K562 (cell line): ENCODE results near the gene SLC22A4. TPM values are rescaled to one million over a fixed set of nuclear protein-coding genes. Genes with fewer than 3 reads are reported as not detected.

ENCODE experiments used
- ARHGAP35 ChIP-seq: fragments of 450-650 bp; IDR thresholded peaks from 2 replicates; pipeline ENCODE4 v1.6.1; 2018; ENCODE audit not compliant: partially characterized antibody
- C11orf30 ChIP-seq: fragments of 450-650 bp; IDR thresholded peaks from 2 replicates; pipeline ENCODE4 v1.6.1; 2016; ENCODE audit warnings: low read depth, mild to moderate bottlenecking
- CBFA2T3 ChIP-seq: fragments of 450-650 bp; IDR thresholded peaks from 2 replicates; pipeline ENCODE4 v1.6.1; 2017
- CEBPB ChIP-seq: fragments of 450-650 bp; IDR thresholded peaks from 2 replicates; pipeline ENCODE4 v1.6.1; 2016; ENCODE audit warnings: missing genetic modification characterization, missing compliant biosample characterization
- ETV5 ChIP-seq: sonication (generic); formaldehyde crosslinking; IDR thresholded peaks from 2 replicates; pipeline ENCODE4 v1.4.0; 2020; ENCODE audit warnings: low read depth, mild to moderate bottlenecking, missing genetic modification reagents
- FOXA3 ChIP-seq, 2 experiments: fragments of 450-650 bp in 1 of 2; sonication (generic) in 1 of 2; formaldehyde crosslinking; IDR thresholded peaks in 1 of 2; conservative IDR thresholded peaks in 1 of 2; 2 replicates each; pipeline versions ENCODE4 v1.4.0 to v1.8.0; 2020 to 2022; ENCODE audit warnings: mild to moderate bottlenecking in 2 of 2, missing genetic modification reagents in 1 of 2
- GATA2 ChIP-seq: sonication (generic); formaldehyde crosslinking; IDR thresholded peaks from 2 replicates; pipeline ENCODE4 v1.4.0; 2020; ENCODE audit warnings: mild to moderate bottlenecking, missing genetic modification reagents
- GTF2F1 ChIP-seq: IDR thresholded peaks from 2 replicates; pipeline ENCODE4 v1.6.1; 2011; ENCODE audit warnings: low read depth, low read length, improper control_type of control experiment
- KLF13 ChIP-seq: fragments of 450-650 bp; IDR thresholded peaks from 2 replicates; pipeline ENCODE4 v1.6.1; 2016; ENCODE audit warnings: missing genetic modification characterization, low read depth, mild to moderate bottlenecking, missing compliant biosample characterization, moderate library complexity, borderline replicate concordance
- MIER1 ChIP-seq: fragments of 450-650 bp; IDR thresholded peaks from 2 replicates; pipeline ENCODE4 v1.6.1; 2016; ENCODE audit warnings: antibody characterized with exemption, mild to moderate bottlenecking, low read depth
- NCOA4 ChIP-seq: fragments of 450-650 bp; IDR thresholded peaks from 2 replicates; pipeline ENCODE4 v1.6.1; 2018; ENCODE audit warnings: mild to moderate bottlenecking; ENCODE audit not compliant: partially characterized antibody
- NELFE ChIP-seq: IDR thresholded peaks from 2 replicates; pipeline ENCODE4 v1.6.1; 2011; ENCODE audit warnings: mild to moderate bottlenecking; ENCODE audit not compliant: insufficient read depth, insufficient read length
- NFIC ChIP-seq: fragments of 450-650 bp; IDR thresholded peaks from 2 replicates; pipeline ENCODE4 v1.6.1; 2017; ENCODE audit warnings: mild to moderate bottlenecking, inconsistent platforms
- NR3C1 ChIP-seq: sonication (generic); formaldehyde crosslinking; IDR thresholded peaks from 2 replicates; pipeline ENCODE4 v1.8.1; 2022; ENCODE audit warnings: missing genetic modification reagents
- RFX1 ChIP-seq: fragments of 450-650 bp; IDR thresholded peaks from 2 replicates; pipeline ENCODE4 v1.6.1; 2016; ENCODE audit warnings: mild to moderate bottlenecking, moderate library complexity
- SIN3A ChIP-seq, 2 experiments: fragments of 150-350 bp in 1 of 2; IDR thresholded peaks; 2 replicates each; pipeline ENCODE4 v1.6.1; 2011 to 2016; ENCODE audit warnings: borderline replicate concordance in 2 of 2, low read depth in 2 of 2, low read length in 2 of 2, mild to moderate bottlenecking in 2 of 2, moderate library complexity in 2 of 2; ENCODE audit not compliant: control insufficient read depth in 1 of 2
- SRSF9 ChIP-seq: fragments of 200-400 bp; formaldehyde crosslinking; IDR thresholded peaks from 2 replicates; pipeline ENCODE4 v1.6.1; 2017; ENCODE audit warnings: low read depth, low read length, borderline replicate concordance
- TSC22D4 ChIP-seq: fragments of 450-650 bp; IDR thresholded peaks from 2 replicates; pipeline ENCODE4 v1.6.1; 2016; ENCODE audit warnings: missing genetic modification characterization, missing biosample characterization, control low read depth
- ZKSCAN8 ChIP-seq: fragments of 200-800 bp; sonication (Bioruptor generic); IDR thresholded peaks from 2 replicates; pipeline ENCODE4 v1.6.1; 2016; ENCODE audit warnings: missing genetic modification characterization, missing compliant biosample characterization
- ZNF77 ChIP-seq: fragments of 250-450 bp; sonication (Bioruptor Pico); IDR thresholded peaks from 2 replicates; pipeline ENCODE4 v1.5.0; 2020
- polyA plus RNA-seq, 8 experiments: library from polyadenylated mRNA; depleted of rRNA in 4 of 8; stranded (reverse) in 5 of 8; unstranded in 3 of 8; fragments of >200 nt; fragmentation: Nextera tagmentation in 2 of 8; fragmentation: Illumina TruSeq in 1 of 8; extraction: Ambion mirVana in 2 of 8; extraction: Trizol in 1 of 8; gene quantifications; 2 replicates each; pipeline versions ENCODE4 v1.2.1 to v1.2.3, GENCODE V29; 2011 to 2014; ENCODE audit warnings: inconsistent platforms in 1 of 8, missing spikeins in 1 of 8
- total RNA-seq, 7 experiments: library from RNA; depleted of rRNA in 6 of 7; stranded (reverse); fragments of >200 nt in 6 of 7; fragmentation: Illumina TruSeq in 2 of 7; extraction: Trizol in 2 of 7; gene quantifications; 2 replicates each; pipeline versions ENCODE4 v1.2.1 to v1.2.3, GENCODE V29; 2011 to 2021; ENCODE audit warnings: low replicate concordance in 1 of 7
- TF ChIP-seq, protein P1 (sequence below): fragments of 250-450 bp; sonication (Bioruptor Pico); IDR thresholded peaks from 2 replicates; pipeline ENCODE4 v1.8.0; 2021; ENCODE audit warnings: mild to moderate bottlenecking, moderate library complexity
- TF ChIP-seq, protein P2 (sequence below): fragments of 250-450 bp; sonication (Bioruptor Pico); IDR thresholded peaks from 2 replicates; pipeline ENCODE4 v1.8.0; 2021; ENCODE audit warnings: moderate library complexity, mild to moderate bottlenecking, inconsistent platforms
- TF ChIP-seq, protein P3 (sequence below): fragments of 250-450 bp; sonication (Bioruptor Pico); IDR thresholded peaks from 2 replicates; pipeline ENCODE4 v1.8.0; 2022; ENCODE audit warnings: inconsistent platforms, mild to moderate bottlenecking, moderate library complexity, borderline replicate concordance
- TF ChIP-seq, protein P4 (sequence below): IDR thresholded peaks from 2 replicates; pipeline ENCODE4 v1.6.1; 2014; ENCODE audit warnings: antibody characterized with exemption

The SLC22A4 gene
- total and polyA plus RNA-seq, 9 of the 15 experiments (the other 6 are each of a cell fraction or from before 2014, with no cell fraction given): 2.7 to 9.5 (median 6.2) TPM

DNA sequence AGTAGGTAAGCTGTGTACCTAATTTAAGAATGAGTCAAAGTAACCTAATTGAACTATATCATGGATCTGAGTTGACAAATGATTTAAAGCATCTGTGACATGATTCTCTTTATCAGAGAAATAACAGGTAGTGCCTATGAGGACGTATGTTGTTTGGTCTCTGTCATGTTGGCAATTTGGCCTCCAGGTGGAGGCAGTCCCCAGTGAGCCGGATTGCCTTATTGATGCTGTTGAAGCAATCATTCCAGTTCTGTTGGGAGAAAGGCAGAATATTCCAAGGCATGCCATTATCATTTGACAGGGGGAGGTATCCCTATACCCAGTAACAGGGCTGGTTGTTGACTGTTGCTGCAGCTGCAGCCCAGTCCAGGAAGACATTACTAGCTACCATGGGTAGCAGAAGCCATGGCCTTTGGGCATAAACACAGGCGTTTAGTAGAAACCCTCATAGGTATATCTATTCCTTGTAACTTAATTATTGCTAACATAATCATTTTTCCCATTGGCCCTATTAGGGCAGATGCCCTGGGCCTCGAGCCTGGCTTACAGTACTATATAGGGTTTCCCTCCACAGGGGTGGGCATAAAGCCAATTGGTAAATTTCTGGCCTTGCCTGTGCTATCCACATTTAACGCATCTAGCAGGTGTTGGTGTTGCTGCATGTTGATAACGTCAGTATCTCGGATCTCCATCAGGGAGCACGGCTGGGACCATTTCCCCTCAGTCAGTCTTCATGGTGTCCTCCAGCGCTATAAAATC, 12.2 kb upstream of the SLC22A4 start (continued):
- TF ChIP-seq, protein P1, sequence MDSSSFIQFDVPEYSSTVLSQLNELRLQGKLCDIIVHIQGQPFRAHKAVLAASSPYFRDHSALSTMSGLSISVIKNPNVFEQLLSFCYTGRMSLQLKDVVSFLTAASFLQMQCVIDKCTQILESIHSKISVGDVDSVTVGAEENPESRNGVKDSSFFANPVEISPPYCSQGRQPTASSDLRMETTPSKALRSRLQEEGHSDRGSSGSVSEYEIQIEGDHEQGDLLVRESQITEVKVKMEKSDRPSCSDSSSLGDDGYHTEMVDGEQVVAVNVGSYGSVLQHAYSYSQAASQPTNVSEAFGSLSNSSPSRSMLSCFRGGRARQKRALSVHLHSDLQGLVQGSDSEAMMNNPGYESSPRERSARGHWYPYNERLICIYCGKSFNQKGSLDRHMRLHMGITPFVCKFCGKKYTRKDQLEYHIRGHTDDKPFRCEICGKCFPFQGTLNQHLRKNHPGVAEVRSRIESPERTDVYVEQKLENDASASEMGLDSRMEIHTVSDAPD (CRISPR knock-in tag): no peak
- TF ChIP-seq SIN3A (IDR thresholded peaks at IDR 0.05; ENCODE audit: borderline replicate concordance in 2 of 2, control insufficient read depth in 1 of 2, low read depth in 2 of 2, low read length in 2 of 2) (no peak), NFIC (peak; percentile 20; the same call in 1 of the 2 replicates), ETV5 (CRISPR knock-in tag) (no peak), NR3C1 (no peak), RFX1 (no peak), MIER1 (no peak), SRSF9 (no peak), C11orf30 (peak; percentile 5; the same call in 1 of the 2 replicates), NELFE (no peak), CBFA2T3 (peak; percentile 38; the same call in 1 of the 2 replicates), GTF2F1 (no peak), ZKSCAN8 (CRISPR knock-in tag) (no peak), KLF13 (tag) (no peak), ARHGAP35 (no peak), CEBPB (tag) (no peak), FOXA3 (CRISPR knock-in tag; conservative IDR thresholded peaks at IDR 0.05 in 1 of 2, IDR thresholded peaks at IDR 0.05 in 1 of 2) (no peak), NCOA4 (no peak), TSC22D4 (tag) (no peak), ZNF77 (no peak), GATA2 (CRISPR knock-in tag) (no peak)
- TF ChIP-seq, protein P2, sequence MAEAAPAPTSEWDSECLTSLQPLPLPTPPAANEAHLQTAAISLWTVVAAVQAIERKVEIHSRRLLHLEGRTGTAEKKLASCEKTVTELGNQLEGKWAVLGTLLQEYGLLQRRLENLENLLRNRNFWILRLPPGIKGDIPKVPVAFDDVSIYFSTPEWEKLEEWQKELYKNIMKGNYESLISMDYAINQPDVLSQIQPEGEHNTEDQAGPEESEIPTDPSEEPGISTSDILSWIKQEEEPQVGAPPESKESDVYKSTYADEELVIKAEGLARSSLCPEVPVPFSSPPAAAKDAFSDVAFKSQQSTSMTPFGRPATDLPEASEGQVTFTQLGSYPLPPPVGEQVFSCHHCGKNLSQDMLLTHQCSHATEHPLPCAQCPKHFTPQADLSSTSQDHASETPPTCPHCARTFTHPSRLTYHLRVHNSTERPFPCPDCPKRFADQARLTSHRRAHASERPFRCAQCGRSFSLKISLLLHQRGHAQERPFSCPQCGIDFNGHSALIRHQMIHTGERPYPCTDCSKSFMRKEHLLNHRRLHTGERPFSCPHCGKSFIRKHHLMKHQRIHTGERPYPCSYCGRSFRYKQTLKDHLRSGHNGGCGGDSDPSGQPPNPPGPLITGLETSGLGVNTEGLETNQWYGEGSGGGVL (CRISPR knock-in tag): no peak
- TF ChIP-seq, protein P3, sequence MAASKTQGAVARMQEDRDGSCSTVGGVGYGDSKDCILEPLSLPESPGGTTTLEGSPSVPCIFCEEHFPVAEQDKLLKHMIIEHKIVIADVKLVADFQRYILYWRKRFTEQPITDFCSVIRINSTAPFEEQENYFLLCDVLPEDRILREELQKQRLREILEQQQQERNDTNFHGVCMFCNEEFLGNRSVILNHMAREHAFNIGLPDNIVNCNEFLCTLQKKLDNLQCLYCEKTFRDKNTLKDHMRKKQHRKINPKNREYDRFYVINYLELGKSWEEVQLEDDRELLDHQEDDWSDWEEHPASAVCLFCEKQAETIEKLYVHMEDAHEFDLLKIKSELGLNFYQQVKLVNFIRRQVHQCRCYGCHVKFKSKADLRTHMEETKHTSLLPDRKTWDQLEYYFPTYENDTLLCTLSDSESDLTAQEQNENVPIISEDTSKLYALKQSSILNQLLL (CRISPR knock-in tag): no peak
- TF ChIP-seq, protein P4, sequence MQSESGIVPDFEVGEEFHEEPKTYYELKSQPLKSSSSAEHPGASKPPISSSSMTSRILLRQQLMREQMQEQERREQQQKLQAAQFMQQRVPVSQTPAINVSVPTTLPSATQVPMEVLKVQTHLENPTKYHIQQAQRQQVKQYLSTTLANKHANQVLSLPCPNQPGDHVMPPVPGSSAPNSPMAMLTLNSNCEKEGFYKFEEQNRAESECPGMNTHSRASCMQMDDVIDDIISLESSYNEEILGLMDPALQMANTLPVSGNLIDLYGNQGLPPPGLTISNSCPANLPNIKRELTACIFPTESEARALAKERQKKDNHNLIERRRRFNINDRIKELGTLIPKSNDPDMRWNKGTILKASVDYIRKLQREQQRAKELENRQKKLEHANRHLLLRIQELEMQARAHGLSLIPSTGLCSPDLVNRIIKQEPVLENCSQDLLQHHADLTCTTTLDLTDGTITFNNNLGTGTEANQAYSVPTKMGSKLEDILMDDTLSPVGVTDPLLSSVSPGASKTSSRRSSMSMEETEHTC: no peak
